Measurements from ENCODE around the gene PCED1A.
"Not testable (repeated sequence)": the region's sequence is repeated elsewhere in the genome, so short reads cannot be mapped to it uniquely, and the experiment has no call there.

Gene PCED1A

DNA sequence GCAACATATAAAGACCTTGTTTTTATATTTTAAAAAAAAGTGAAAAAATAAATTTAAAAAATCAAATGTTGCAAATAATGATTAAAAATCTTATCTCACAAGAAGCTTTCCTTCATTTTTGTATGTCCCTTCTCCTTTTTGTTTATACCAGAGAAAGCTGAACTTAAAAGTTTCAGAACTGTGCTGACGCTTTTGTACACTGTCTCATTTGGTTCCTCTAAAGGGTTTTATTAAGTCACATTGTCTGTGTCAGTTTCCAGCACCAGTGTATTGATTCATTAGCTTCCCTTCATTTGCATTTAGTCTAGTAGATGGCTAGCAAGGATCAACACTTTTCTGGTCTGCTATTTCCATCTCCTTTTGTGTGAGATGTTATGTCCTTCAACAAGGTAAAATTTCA, 6.7 kb downstream of the PCED1A start:
- no peaks in the 10 kb centered on the region for H3K27me3 ChIP-seq (replicated peaks in 2 of 5; ENCODE audit: control insufficient read depth in 4 of 5, insufficient read depth in 5 of 5, low read length in 4 of 5)
- H3K27ac ChIP-seq (ENCODE audit: insufficient read depth in 1 of 2, low read depth in 1 of 2, low read length in 2 of 2, poor library complexity in 1 of 2, severe bottlenecking in 2 of 2): no peak overlapping the region
- WGBS (ENCODE audit: insufficient coverage): 86% methylated on average over 1 of the region's 1 CpG
- CTCF ChIA-PET: interaction anchor here (0.5 to 1.2 kb wide), 3 partner anchors 19 to 167 kb away, joined by 3 read pairs; partner anchors contain the start of gene C20orf141
- H3K4me3 ChIP-seq (ENCODE audit: control insufficient read depth in 1 of 7, extremely low read depth in 1 of 7, insufficient read depth in 4 of 7, low read depth in 2 of 7, low read length in 6 of 7): no peak overlapping the region
- H3K9me3 ChIP-seq (ENCODE audit: control extremely low read depth in 1 of 5, control insufficient read depth in 4 of 5, insufficient read depth in 2 of 5, low read depth in 1 of 5, low read length in 4 of 5): peaks cover 0 to 2% (median 0%) of the 10 kb centered on the region in 5 experiments
- no peak for DNase-seq
- peaks cover 0 to 5% (median 3%) of the 10 kb centered on the region in 4 experiments for H3K4me1 ChIP-seq (ENCODE audit: control extremely low read depth in 1 of 4, control insufficient read depth in 4 of 4, insufficient read depth in 4 of 4, low read length in 3 of 4)
- POLR2A ChIA-PET: no interaction called here
- H3K36me3 ChIP-seq (ENCODE audit: control insufficient read depth in 4 of 4, insufficient read depth in 4 of 4, low read length in 3 of 4): peaks cover 2 to 31% (median 19%) of the 10 kb centered on the region in 4 experiments

DNA sequence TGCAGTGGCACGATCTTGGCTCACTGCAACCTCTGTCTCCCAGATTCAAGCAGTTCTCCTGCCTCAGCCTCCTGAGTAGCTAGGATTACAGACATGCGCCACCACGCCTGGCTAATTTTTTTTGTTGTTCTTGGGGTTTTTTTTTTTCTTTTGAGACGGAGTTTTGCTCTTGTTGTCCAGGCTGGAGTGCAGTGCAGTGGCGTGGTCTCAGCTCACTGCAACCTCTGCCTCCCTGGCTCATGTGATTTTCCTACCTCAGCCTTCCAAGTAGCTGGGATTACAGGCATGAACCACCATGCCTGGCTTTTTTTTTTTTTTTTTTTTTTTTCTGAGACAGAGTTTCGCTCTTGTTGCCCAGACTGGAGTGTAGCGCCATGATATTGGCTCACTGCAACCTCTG, 9.2 kb downstream of the PCED1A start:
- WGBS (ENCODE audit: insufficient coverage): 93% methylated on average over 3 of the region's 7 CpGs
- CTCF ChIA-PET: not testable (repeated sequence)

DNA sequence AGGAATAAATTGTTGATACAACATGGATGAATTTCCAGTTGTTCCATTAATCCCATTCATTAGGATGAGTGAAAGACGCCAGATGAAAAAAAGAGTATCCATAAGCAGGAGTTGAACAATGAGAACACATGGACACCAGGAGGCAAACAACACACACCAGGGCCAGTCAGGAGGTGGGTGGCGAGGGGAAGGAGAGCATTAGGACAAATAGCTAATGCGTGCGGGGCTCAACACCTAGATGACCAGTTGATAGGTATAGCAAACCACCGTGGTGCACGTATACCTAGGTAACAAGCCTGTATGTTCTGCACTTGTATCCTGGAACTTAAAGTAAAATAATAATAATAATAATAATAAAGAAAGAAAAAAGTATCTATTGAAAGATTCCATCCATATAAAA, 11.1 kb downstream of the PCED1A start:
- DNase-seq: no peak
- WGBS (ENCODE audit: insufficient coverage): 94% methylated on average over 2 of the region's 6 CpGs
- Histone ChIP-seq H3K27ac (ENCODE audit: insufficient read depth in 1 of 2, low read depth in 1 of 2, low read length in 2 of 2, poor library complexity in 1 of 2, severe bottlenecking in 2 of 2) (no peak overlapping the region), H3K36me3 (ENCODE audit: control insufficient read depth in 4 of 4, insufficient read depth in 4 of 4, low read length in 3 of 4) (no peaks in the 10 kb centered on the region), H3K27me3 (replicated peaks in 2 of 5; ENCODE audit: control insufficient read depth in 4 of 5, insufficient read depth in 5 of 5, low read length in 4 of 5) (no peaks in the 10 kb centered on the region), H3K4me1 (ENCODE audit: control extremely low read depth in 1 of 4, control insufficient read depth in 4 of 4, insufficient read depth in 4 of 4, low read length in 3 of 4) (peaks cover 0 to 10% (median 6%) of the 10 kb centered on the region in 4 experiments), H3K4me3 (ENCODE audit: control insufficient read depth in 1 of 7, extremely low read depth in 1 of 7, insufficient read depth in 4 of 7, low read depth in 2 of 7, low read length in 6 of 7) (no peak overlapping the region), H3K9me3 (ENCODE audit: control extremely low read depth in 1 of 5, control insufficient read depth in 4 of 5, insufficient read depth in 2 of 5, low read depth in 1 of 5, low read length in 4 of 5) (peaks cover 0 to 2% (median 0%) of the 10 kb centered on the region in 5 experiments)
- CTCF ChIA-PET: interaction anchor here (1.7 kb wide), 1 partner anchor 26 kb away, joined by 5 read pairs; no protein-coding TSS in a partner anchor
- POLR2A ChIA-PET: no interaction called here

More for the DNA sequence above, 9.2 kb downstream of the PCED1A start:
- POLR2A ChIA-PET; DNase-seq; H3K27ac ChIP-seq (ENCODE audit: insufficient read depth in 1 of 2, low read depth in 1 of 2, low read length in 2 of 2, poor library complexity in 1 of 2, severe bottlenecking in 2 of 2); H3K4me3 ChIP-seq (ENCODE audit: control insufficient read depth in 1 of 7, extremely low read depth in 1 of 7, insufficient read depth in 4 of 7, low read depth in 2 of 7, low read length in 6 of 7); H3K4me1 ChIP-seq (ENCODE audit: control extremely low read depth in 1 of 4, control insufficient read depth in 4 of 4, insufficient read depth in 4 of 4, low read length in 3 of 4); H3K27me3 ChIP-seq (replicated peaks in 2 of 5; ENCODE audit: control insufficient read depth in 4 of 5, insufficient read depth in 5 of 5, low read length in 4 of 5); H3K9me3 ChIP-seq (ENCODE audit: control extremely low read depth in 1 of 5, control insufficient read depth in 4 of 5, insufficient read depth in 2 of 5, low read depth in 1 of 5, low read length in 4 of 5): not testable (repeated sequence)
- peaks cover 2 to 16% (median 6%) of the 10 kb centered on the region in 4 experiments for H3K36me3 ChIP-seq (ENCODE audit: control insufficient read depth in 4 of 4, insufficient read depth in 4 of 4, low read length in 3 of 4)

GRCh38 chr20:2826655-2827054, 13.8 kb downstream of the PCED1A start:
- Histone ChIP-seq H3K36me3 (ENCODE audit: control insufficient read depth in 4 of 4, insufficient read depth in 4 of 4, low read length in 3 of 4) (no peaks in the 10 kb centered on the region), H3K9me3 (ENCODE audit: control extremely low read depth in 1 of 5, control insufficient read depth in 4 of 5, insufficient read depth in 2 of 5, low read depth in 1 of 5, low read length in 4 of 5) (peaks cover 0 to 2% (median 0%) of the 10 kb centered on the region in 5 experiments), H3K27ac (ENCODE audit: insufficient read depth in 1 of 2, low read depth in 1 of 2, low read length in 2 of 2, poor library complexity in 1 of 2, severe bottlenecking in 2 of 2) (no peak overlapping the region), H3K4me1 (ENCODE audit: control extremely low read depth in 1 of 4, control insufficient read depth in 4 of 4, insufficient read depth in 4 of 4, low read length in 3 of 4) (peaks cover 0 to 14% (median 8%) of the 10 kb centered on the region in 4 experiments), H3K4me3 (ENCODE audit: control insufficient read depth in 1 of 7, extremely low read depth in 1 of 7, insufficient read depth in 4 of 7, low read depth in 2 of 7, low read length in 6 of 7) (no peak overlapping the region), H3K27me3 (replicated peaks in 2 of 5; ENCODE audit: control insufficient read depth in 4 of 5, insufficient read depth in 5 of 5, low read length in 4 of 5) (peaks cover 0 to 4% (median 1%) of the 10 kb centered on the region in 5 experiments)
- ChIA-PET POLR2A (no interaction called here), CTCF (no interaction called here)
- DNase-seq: no peak
- 100% methylated on average over 1 of the region's 4 CpGs for WGBS (ENCODE audit: insufficient coverage)

- Histone ChIP-seq H3K4me3 (ENCODE audit: control insufficient read depth in 1 of 7, extremely low read depth in 1 of 7, insufficient read depth in 4 of 7, low read depth in 2 of 7, low read length in 6 of 7) (no peak overlapping the region), H3K27ac (ENCODE audit: insufficient read depth in 1 of 2, low read depth in 1 of 2, low read length in 2 of 2, poor library complexity in 1 of 2, severe bottlenecking in 2 of 2) (no peak overlapping the region), H3K27me3 (replicated peaks in 2 of 5; ENCODE audit: control insufficient read depth in 4 of 5, insufficient read depth in 5 of 5, low read length in 4 of 5) (peaks cover 0 to 12% (median 8%) of the 10 kb centered on the region in 5 experiments), H3K9me3 (ENCODE audit: control extremely low read depth in 1 of 5, control insufficient read depth in 4 of 5, insufficient read depth in 2 of 5, low read depth in 1 of 5, low read length in 4 of 5) (peaks cover 0 to 2% (median 0%) of the 10 kb centered on the region in 5 experiments), H3K4me1 (ENCODE audit: control extremely low read depth in 1 of 4, control insufficient read depth in 4 of 4, insufficient read depth in 4 of 4, low read length in 3 of 4) (peaks cover 0 to 19% (median 15%) of the 10 kb centered on the region in 4 experiments), H3K36me3 (ENCODE audit: control insufficient read depth in 4 of 4, insufficient read depth in 4 of 4, low read length in 3 of 4) (no peaks in the 10 kb centered on the region)
- DNase-seq: no peak
- WGBS (ENCODE audit: insufficient coverage): no CpG with 5 or more reads among the region's 2 CpGs
- ChIA-PET POLR2A (no interaction called here), CTCF (no interaction called here)
Observed at GRCh38 chr20:2825761-2826160, 14.7 kb downstream of the PCED1A start.

DNA sequence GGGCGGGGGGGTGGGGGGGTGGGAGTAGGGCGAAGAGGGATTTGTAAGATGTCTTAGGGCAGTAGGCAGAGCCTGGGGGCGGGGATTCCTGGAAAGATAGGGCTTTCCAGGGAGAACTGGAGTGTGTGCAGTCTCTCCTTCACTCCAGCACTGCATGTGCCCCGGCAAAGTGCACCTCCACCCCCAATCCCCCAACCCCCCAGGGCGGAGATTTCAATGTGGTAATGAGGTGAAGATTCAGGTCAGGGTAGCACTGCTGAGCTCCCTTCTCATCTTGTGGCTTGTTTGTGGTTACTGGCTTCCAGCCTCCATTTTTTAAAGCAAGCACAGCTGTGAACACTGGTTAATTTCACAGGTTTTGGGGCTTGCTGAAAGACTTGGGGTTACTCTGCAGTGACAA, 18.4 kb downstream of the PCED1A start:
- POLR2A ChIA-PET: interaction anchor here (0.6 kb wide), 1 partner anchor 149 kb away, joined by 3 read pairs; no protein-coding TSS in a partner anchor
- Histone ChIP-seq H3K27ac (ENCODE audit: insufficient read depth in 1 of 2, low read depth in 1 of 2, low read length in 2 of 2, poor library complexity in 1 of 2, severe bottlenecking in 2 of 2) (no peak overlapping the region), H3K4me3 (ENCODE audit: control insufficient read depth in 1 of 7, extremely low read depth in 1 of 7, insufficient read depth in 4 of 7, low read depth in 2 of 7, low read length in 6 of 7) (no peak overlapping the region), H3K36me3 (ENCODE audit: control insufficient read depth in 4 of 4, insufficient read depth in 4 of 4, low read length in 3 of 4) (no peaks in the 10 kb centered on the region), H3K27me3 (replicated peaks in 2 of 5; ENCODE audit: control insufficient read depth in 4 of 5, insufficient read depth in 5 of 5, low read length in 4 of 5) (peaks cover 5 to 29% (median 11%) of the 10 kb centered on the region in 5 experiments), H3K9me3 (ENCODE audit: control extremely low read depth in 1 of 5, control insufficient read depth in 4 of 5, insufficient read depth in 2 of 5, low read depth in 1 of 5, low read length in 4 of 5) (no peaks in the 10 kb centered on the region), H3K4me1 (ENCODE audit: control extremely low read depth in 1 of 4, control insufficient read depth in 4 of 4, insufficient read depth in 4 of 4, low read length in 3 of 4) (peaks cover 0 to 19% (median 15%) of the 10 kb centered on the region in 4 experiments)
- no CpG with 5 or more reads among the region's 5 CpGs for WGBS (ENCODE audit: insufficient coverage)
- peak in 2 of 3 donors; percentile 71 to 72 for DNase-seq
- CTCF ChIA-PET: interaction anchor here (1.1 kb wide), 1 partner anchor 19 kb away, joined by 4 read pairs; no protein-coding TSS in a partner anchor
